ENCODE results near the gene SDHAF4. TPM values are rescaled to one million over a fixed set of nuclear protein-coding genes. Genes with fewer than 3 reads are reported as not detected.

The SDHAF4 gene
- total and polyA plus RNA-seq, 5 donors = 13.1 to 28.1 (median 16.6) TPM

- Histone ChIP-seq H3K4me1 (ENCODE audit: control insufficient read depth, insufficient read depth, low read length) (no peaks in the 10 kb centered on the region), H3K27ac (ENCODE audit: low read length) (no peak overlapping the region), H3K9me3 (ENCODE audit: control insufficient read depth, low read length) (no peaks in the 10 kb centered on the region), H3K4me3 (ENCODE audit: low read length) (no peak overlapping the region), H3K27me3 (ENCODE audit: control insufficient read depth, insufficient read depth) (no peaks in the 10 kb centered on the region)
- DNase-seq (no peak), ATAC-seq (no peak)
- intact Hi-C loops (cut with DNase I) = no loop called here
- 95% methylated on average over 36 of the region's 36 CpGs for WGBS
Measured at GRCh38 chr6:70627500-70628254, 60.9 kb downstream of the SDHAF4 start.

GRCh38 chr6:70629929-70630328 lies 63.2 kb downstream of the SDHAF4 start:
- Histone ChIP-seq H3K4me3 (ENCODE audit: low read length) (no peak overlapping the region), H3K4me1 (ENCODE audit: control insufficient read depth, insufficient read depth, low read length) (no peaks in the 10 kb centered on the region), H3K9me3 (ENCODE audit: control insufficient read depth, low read length) (no peaks in the 10 kb centered on the region), H3K27ac (ENCODE audit: low read length) (no peak overlapping the region), H3K27me3 (ENCODE audit: control insufficient read depth, insufficient read depth) (no peaks in the 10 kb centered on the region)
- ATAC-seq (no peak), DNase-seq (no peak)
- 69% methylated on average over 1 of the region's 1 CpG for WGBS
- intact Hi-C loops (cut with DNase I) = no loop called here

- ATAC-seq = no peak
Measured at GRCh38 chr6:70633870-70634269, 67.1 kb downstream of the SDHAF4 start.

GRCh38 chr6:70636596-70636995 lies 69.9 kb downstream of the SDHAF4 start:
- 88% methylated on average over 8 of the region's 8 CpGs for WGBS
- Histone ChIP-seq H3K4me3 (ENCODE audit: low read length) (no peak overlapping the region), H3K4me1 (ENCODE audit: control insufficient read depth, insufficient read depth, low read length) (no peaks in the 10 kb centered on the region), H3K9me3 (ENCODE audit: control insufficient read depth, low read length) (no peaks in the 10 kb centered on the region), H3K27ac (ENCODE audit: low read length) (no peak overlapping the region), H3K27me3 (ENCODE audit: control insufficient read depth, insufficient read depth) (no peaks in the 10 kb centered on the region)
- intact Hi-C loops (cut with DNase I) = no loop called here
- ATAC-seq = no peak
- DNase-seq = no peak

More at GRCh38 chr6:70633870-70634269, 67.1 kb downstream of the SDHAF4 start:
- Histone ChIP-seq H3K4me3 (ENCODE audit: low read length) (no peak overlapping the region), H3K9me3 (ENCODE audit: control insufficient read depth, low read length) (no peaks in the 10 kb centered on the region), H3K27ac (ENCODE audit: low read length) (no peak overlapping the region), H3K4me1 (ENCODE audit: control insufficient read depth, insufficient read depth, low read length) (no peaks in the 10 kb centered on the region), H3K27me3 (ENCODE audit: control insufficient read depth, insufficient read depth) (no peaks in the 10 kb centered on the region)
- DNase-seq = no peak
- 62% methylated on average over 2 of the region's 2 CpGs for WGBS
- intact Hi-C loops (cut with DNase I) = no loop called here

GRCh38 chr6:70638468-70638867 lies 71.7 kb downstream of the SDHAF4 start:
- H3K27ac ChIP-seq (ENCODE audit: low read length) = no peak overlapping the region
- ATAC-seq = no peak
- H3K9me3 ChIP-seq (ENCODE audit: control insufficient read depth, low read length) = no peaks in the 10 kb centered on the region
- H3K4me1 ChIP-seq (ENCODE audit: control insufficient read depth, insufficient read depth, low read length) = no peaks in the 10 kb centered on the region
- DNase-seq = no peak
- 93% methylated on average over 1 of the region's 1 CpG for WGBS
- no peaks in the 10 kb centered on the region for H3K27me3 ChIP-seq (ENCODE audit: control insufficient read depth, insufficient read depth)
- intact Hi-C loops (cut with DNase I) = no loop called here
- no peak overlapping the region for H3K4me3 ChIP-seq (ENCODE audit: low read length)

Other genes with a start within 250 kb of the SDHAF4 start
- gene FAM135A, start 153.4 kb upstream of the SDHAF4 start, total RNA-seq = 10 to 100 TPM; 16.5 to 19.3 (median 18.1) TPM
- gene FAM135A, start 153.4 kb upstream of the SDHAF4 start, polyA plus RNA-seq = 7.7 TPM
- gene SMAP1, start 101.0 kb downstream of the SDHAF4 start, total RNA-seq = 10 to 100 TPM; 27.5 to 36.0 (median 31.5) TPM
- 16.2 TPM for gene SMAP1, start 101.0 kb downstream of the SDHAF4 start, polyA plus RNA-seq